H1 (cell line): ENCODE data around the gene RIMS3. TPM values are rescaled to one million over a fixed set of nuclear protein-coding genes. Genes with fewer than 3 reads are reported as not detected.
"Not testable (repeated sequence)": the region's sequence is repeated elsewhere in the genome, so short reads cannot be mapped to it uniquely, and the experiment has no call there.

Experiments
- CTCF ChIA-PET: fragments of 300-600 bp; sonication (Branson Sonifier 250); formaldehyde crosslinking; loops from one replicate; lab custom pipeline; 2021; ENCODE audit not compliant: partially characterized antibody; lab: Charles Lee
- POLR2A ChIA-PET: fragments of 300-600 bp; sonication (Branson Sonifier 250); formaldehyde crosslinking; loops from one replicate; lab custom pipeline; 2021; ENCODE audit warnings: inconsistent platforms; ENCODE audit not compliant: partially characterized antibody; lab: Charles Lee
- DNase-seq, 2 experiments: peaks; one replicate each; pipeline versions ENCODE4 v3.0.0 to v3.0.0-alpha.2; 2010 to 2022; ENCODE audit warnings: low spot score in 2 of 2, low read depth in 1 of 2, mixed read lengths in 1 of 2
- FAIRE-seq: peaks from 2 replicates; lab custom pipeline; 2011; peaks lifted over from hg19 to GRCh38; lab: Jason Lieb, UNC
- H2AFZ ChIP-seq: 2 replicates; pipeline ENCODE4 v1.8.1; 2012; ENCODE audit warnings: low read length, inconsistent platforms
- H2AK5ac ChIP-seq: 2 replicates; pipeline ENCODE4 v1.6.1; 2013; ENCODE audit warnings: low read depth, low read length
- H2BK120ac ChIP-seq: replicated peaks from 2 replicates; pipeline ENCODE3; 2013; ENCODE audit warnings: low read depth, low read length, inconsistent platforms
- H2BK12ac ChIP-seq: 2 replicates; pipeline ENCODE4 v1.6.1; 2013; ENCODE audit warnings: low read depth, low read length
- H2BK15ac ChIP-seq: 2 replicates; pipeline ENCODE4 v1.6.1; 2013; ENCODE audit warnings: low read length
- H2BK20ac ChIP-seq: 2 replicates; pipeline ENCODE4 v1.6.1; 2013; ENCODE audit warnings: low read length
- H2BK5ac ChIP-seq: 2 replicates; pipeline ENCODE4 v1.6.1; 2013; ENCODE audit warnings: low read depth, low read length
- H3K14ac ChIP-seq: 2 replicates; pipeline ENCODE4 v1.6.1; 2013; ENCODE audit warnings: inconsistent platforms; ENCODE audit not compliant: insufficient read length
- H3K18ac ChIP-seq: 2 replicates; pipeline ENCODE4 v1.6.1; 2013; ENCODE audit warnings: low read length; ENCODE audit errors: extremely low read depth
- H3K23ac ChIP-seq: 2 replicates; pipeline ENCODE4 v1.6.1; 2013; ENCODE audit warnings: inconsistent platforms; ENCODE audit not compliant: insufficient read length
- H3K23me2 ChIP-seq: 2 replicates; pipeline ENCODE4 v1.6.1; 2013; ENCODE audit warnings: low read depth, low read length
- H3K27ac ChIP-seq: 2 replicates; pipeline ENCODE4 v1.6.1; 2011; ENCODE audit warnings: low read depth, low read length, inconsistent platforms
- H3K27me3 ChIP-seq, 4 experiments: replicated peaks in 1 of 4; 1 replicate in 1 of 4; 2 replicates in 3 of 4; pipeline versions ENCODE4 v1.6.1 to v1.8.1; 2011 to 2013; ENCODE audit warnings: low read length in 3 of 4, mild to moderate bottlenecking in 3 of 4, inconsistent platforms in 2 of 4, mixed read lengths in 2 of 4, moderate library complexity in 1 of 4; ENCODE audit not compliant: control insufficient read depth in 3 of 4, insufficient read depth in 3 of 4; ENCODE audit errors: extremely low read depth in 1 of 4
- H3K36me3 ChIP-seq, 4 experiments: 2 replicates each; pipeline versions ENCODE4 v1.6.1 to v1.8.1; 2011 to 2013; ENCODE audit warnings: mild to moderate bottlenecking in 4 of 4, low read length in 3 of 4, moderate library complexity in 2 of 4, control low read depth in 1 of 4, inconsistent platforms in 1 of 4; ENCODE audit not compliant: insufficient read depth in 4 of 4, control insufficient read depth in 2 of 4
- H3K4ac ChIP-seq: replicated peaks from 2 replicates; pipeline ENCODE3; 2013; ENCODE audit warnings: low read length, low read depth, mixed read lengths, inconsistent platforms; ENCODE audit not compliant: insufficient read length
- H3K4me1 ChIP-seq, 4 experiments: replicated peaks in 1 of 4; 1 replicate in 1 of 4; 2 replicates in 3 of 4; pipeline versions ENCODE4 v1.6.1 to v1.8.1; 2011 to 2013; ENCODE audit warnings: low read length in 3 of 4, inconsistent platforms in 2 of 4, mixed read lengths in 1 of 4; ENCODE audit not compliant: insufficient read depth in 4 of 4, control insufficient read depth in 3 of 4
- H3K4me2 ChIP-seq, 2 experiments: 2 replicates each; pipeline versions ENCODE4 v1.6.1 to v1.8.1; 2011 to 2013; ENCODE audit warnings: low read depth in 2 of 2, low read length in 2 of 2, control low read depth in 1 of 2, inconsistent platforms in 1 of 2, mild to moderate bottlenecking in 1 of 2; ENCODE audit not compliant: insufficient read depth in 1 of 2
- H3K4me3 ChIP-seq, 4 experiments: fragments of 200-600, 300-600 bp in 1 of 4; sonication (generic), shearing (Covaris generic), sonication (Bioruptor Twin) in 1 of 4; 2 replicates each; pipeline versions ENCODE4 v1.5.1 to v1.8.1; 2011 to 2016; ENCODE audit warnings: low read length in 4 of 4, low read depth in 3 of 4, control low read depth in 2 of 4, inconsistent platforms in 2 of 4, mild to moderate bottlenecking in 2 of 4, mixed read lengths in 1 of 4, moderate library complexity in 1 of 4; ENCODE audit not compliant: insufficient read depth in 2 of 4; ENCODE audit errors: extremely low read depth in 1 of 4
- H3K56ac ChIP-seq: replicated peaks from 2 replicates; pipeline ENCODE3; 2013; ENCODE audit warnings: low read depth, mild to moderate bottlenecking, mixed read lengths, low read length, inconsistent platforms; ENCODE audit not compliant: insufficient read length
- H3K79me1 ChIP-seq: 2 replicates; pipeline ENCODE4 v1.6.1; 2013; ENCODE audit warnings: low read depth, low read length, control low read depth
- H3K79me2 ChIP-seq, 2 experiments: 2 replicates each; pipeline versions ENCODE4 v1.6.1 to v1.8.1; 2012 to 2013; ENCODE audit warnings: low read length in 2 of 2, mild to moderate bottlenecking in 2 of 2, inconsistent platforms in 1 of 2; ENCODE audit not compliant: insufficient read depth in 2 of 2, control insufficient read depth in 1 of 2
- H3K9ac ChIP-seq, 4 experiments: replicated peaks in 1 of 4; 1 replicate in 1 of 4; 2 replicates in 3 of 4; pipeline versions ENCODE4 v1.6.1 to v1.8.1; 2011 to 2013; ENCODE audit warnings: low read depth in 3 of 4, low read length in 3 of 4, control low read depth in 2 of 4, mild to moderate bottlenecking in 2 of 4, moderate library complexity in 2 of 4, inconsistent platforms in 1 of 4; ENCODE audit errors: extremely low read depth in 1 of 4
- H3K9me3 ChIP-seq, 2 experiments: 2 replicates each; pipeline versions ENCODE4 v1.6.1 to v1.8.1; 2012 to 2013; ENCODE audit warnings: mild to moderate bottlenecking in 2 of 2, moderate library complexity in 2 of 2, control low read depth in 1 of 2, inconsistent platforms in 1 of 2, low read depth in 1 of 2, low read length in 1 of 2, mixed read lengths in 1 of 2; ENCODE audit not compliant: insufficient read depth in 2 of 2
- H4K20me1 ChIP-seq, 2 experiments: replicated peaks in 1 of 2; 2 replicates each; pipeline versions ENCODE3 to v1.8.1; 2011 to 2013; ENCODE audit warnings: inconsistent platforms in 2 of 2, low read length in 2 of 2, mild to moderate bottlenecking in 1 of 2; ENCODE audit not compliant: insufficient read depth in 2 of 2, control insufficient read depth in 1 of 2
- H4K5ac ChIP-seq: 2 replicates; pipeline ENCODE4 v1.6.1; 2013; ENCODE audit warnings: low read length, low read depth, mixed read lengths, inconsistent platforms; ENCODE audit not compliant: insufficient read length
- H4K8ac ChIP-seq: 2 replicates; pipeline ENCODE4 v1.8.0; 2013; ENCODE audit warnings: mild to moderate bottlenecking, moderate library complexity, low read length, inconsistent platforms; ENCODE audit not compliant: insufficient read depth; ENCODE audit errors: extremely low read depth
- H4K91ac ChIP-seq: replicated peaks from 2 replicates; pipeline ENCODE3; 2013; ENCODE audit warnings: low read length, mixed read lengths, inconsistent platforms; ENCODE audit not compliant: insufficient read length
- WGBS, 2 experiments: shearing (Covaris generic) in 1 of 2; methylation state at CpG; one replicate each; pipeline versions ENCODE4 v1.1.6 to v1.1.7; 2013 to 2015; ENCODE audit warnings: low lambda C conversion rate in 2 of 2, mixed read lengths in 2 of 2, inconsistent platforms in 1 of 2, low coverage in 1 of 2, missing lambda C conversion rate in 1 of 2; ENCODE audit not compliant: insufficient replicate concordance in 2 of 2, insufficient coverage in 1 of 2, insufficient read length in 1 of 2; ENCODE audit errors: extremely low coverage in 1 of 2, missing lambda C conversion rate in 1 of 2; 5-methylcytosine and 5-hydroxymethylcytosine counted together
- polyA plus RNA-seq, 7 experiments: library from polyadenylated mRNA; depleted of rRNA in 3 of 7; stranded (reverse) in 5 of 7; unstranded in 2 of 7; fragments of >200 nt in 5 of 7; fragments of 200-250 nt in 2 of 7; gene quantifications; 1 replicate in 5 of 7; 2 replicates in 1 of 7; 4 replicates in 1 of 7; pipeline versions ENCODE4 v1.2.1 to v1.2.3, GENCODE V29; 2011 to 2013; ENCODE audit warnings: missing spikeins in 2 of 7, mixed read lengths in 2 of 7
- total RNA-seq: library from RNA; stranded (reverse); fragmentation: NEBNext Ultra II Directional; extraction: Animal tissue kit (Norgen Biotek cat#: 25700); gene quantifications from 2 replicates; pipeline ENCODE4 v1.2.1, GENCODE V29; 2021

The RIMS3 gene
- total and polyA plus RNA-seq, 2 of the 8 experiments (the other 6 are each of a cell fraction or from before 2014, with no cell fraction given) = 13.3 to 20.6 TPM

- H3K4me3 ChIP-seq, H3K36me3 ChIP-seq, H4K91ac ChIP-seq, H2AFZ ChIP-seq, H3K9ac ChIP-seq, H3K9me3 ChIP-seq, H2BK15ac ChIP-seq, H4K20me1 ChIP-seq, H2BK12ac ChIP-seq, H4K5ac ChIP-seq, H3K56ac ChIP-seq, H2BK120ac ChIP-seq, H3K79me1 ChIP-seq, H3K23me2 ChIP-seq, H2AK5ac ChIP-seq, FAIRE-seq, H4K8ac ChIP-seq, H3K79me2 ChIP-seq, H3K27ac ChIP-seq, H3K18ac ChIP-seq, H3K4ac ChIP-seq, DNase-seq, H3K23ac ChIP-seq, H3K27me3 ChIP-seq, H2BK5ac ChIP-seq, H3K4me1 ChIP-seq, H3K4me2 ChIP-seq, H3K14ac ChIP-seq, H2BK20ac ChIP-seq: not testable (repeated sequence)
- ChIA-PET POLR2A (interaction anchor here (1.9 kb wide), 1 partner anchor 10 kb away, joined by 5 read pairs; no protein-coding TSS in a partner anchor), CTCF (interaction anchor here (0.8 to 24.9 kb wide), 16 partner anchors 10 to 374 kb away, joined by 3 to 684 read pairs (median 5); partner anchors contain the start of genes NFYC and RIMS3)
- 87% methylated on average over 4 of the region's 4 CpGs; no CpG with 5 or more reads in 1 of the 2 experiments for WGBS, 2 experiments
Observed at GRCh38 chr1:40629546-40629945, 35.9 kb downstream of the RIMS3 start.
